HEK293 (cell line): ENCODE data around the gene NHEJ1.

Experiments
- CTCF ChIP-seq: fragments of 450-650 bp; formaldehyde crosslinking; IDR thresholded peaks from 2 replicates; pipeline ENCODE4 v1.5.1; 2016; ENCODE audit warnings: missing biosample characterization, missing genetic modification characterization
- HOXA7 ChIP-seq: sonication (generic); formaldehyde crosslinking; IDR thresholded peaks from 2 replicates; pipeline ENCODE4 v1.8.1; 2022; ENCODE audit warnings: missing genetic modification reagents, borderline replicate concordance
- KLF7 ChIP-seq: fragments of 450-650 bp; formaldehyde crosslinking; IDR thresholded peaks from 2 replicates; pipeline ENCODE4 v1.5.1; 2016; ENCODE audit warnings: missing biosample characterization, missing genetic modification characterization, borderline replicate concordance
- TCF7L2 ChIP-seq: IDR thresholded peaks from 2 replicates; pipeline ENCODE4 v1.6.1; 2011; ENCODE audit warnings: low read depth, mild to moderate bottlenecking, inconsistent platforms, low read length, moderate library complexity, borderline replicate concordance
- ZBTB17 ChIP-seq: fragments of 450-650 bp; formaldehyde crosslinking; IDR thresholded peaks from 2 replicates; pipeline ENCODE4 v1.5.1; 2016; ENCODE audit warnings: missing biosample characterization, missing genetic modification characterization
- ZNF449 ChIP-seq: fragments of 450-650 bp; formaldehyde crosslinking; IDR thresholded peaks from 2 replicates; pipeline ENCODE4 v1.5.1; 2017; ENCODE audit warnings: missing biosample characterization, mild to moderate bottlenecking, missing genetic modification characterization, moderate library complexity
- ZNF777 ChIP-seq: fragments of 450-650 bp; formaldehyde crosslinking; IDR thresholded peaks from 2 replicates; pipeline ENCODE4 v1.5.1; 2017; ENCODE audit warnings: missing biosample characterization, missing genetic modification characterization, borderline replicate concordance

GRCh38 chr2:219112651-219113338 is 47.8 kb downstream of the NHEJ1 start:
- TF ChIP-seq CTCF: no peak
- TF ChIP-seq ZNF777 (tag by site-specific recombination): no peak
- TF ChIP-seq ZBTB17 (tag by site-specific recombination): no peak
- TF ChIP-seq TCF7L2: no peak
- no peak for TF ChIP-seq ZNF449 (tag by site-specific recombination)
- no peak for TF ChIP-seq KLF7
- TF ChIP-seq HOXA7 (CRISPR knock-in tag): no peak
